CD4-positive, alpha-beta memory T cell (primary cell): Measurements from ENCODE around the gene SELENOV. TPM values are rescaled to one million over a fixed set of nuclear protein-coding genes. Genes with fewer than 3 reads are reported as not detected.

Experiments used
- CTCF ChIA-PET: fragments of 350-600 bp; sonication (Branson Sonifier 250); formaldehyde crosslinking; loops from one replicate; lab custom pipeline; 2021; ENCODE audit warnings: inconsistent platforms; ENCODE audit not compliant: partially characterized antibody; lab: Charles Lee
- POLR2A ChIA-PET: fragments of 350-600 bp; sonication (Branson Sonifier 250); formaldehyde crosslinking; loops from one replicate; lab custom pipeline; 2021; ENCODE audit not compliant: partially characterized antibody; lab: Charles Lee
- DNase-seq, 5 donors: peaks; one replicate each; pipeline versions ENCODE4 v3.0.0 to v3.0.0-alpha.2; 2020 to 2022; ENCODE audit warnings: mixed read lengths in 1 of 5
- H3K27ac ChIP-seq: one replicate; pipeline ENCODE4 v1.7.0; 2013; ENCODE audit warnings: low read depth, low read length
- H3K27me3 ChIP-seq: 2 replicates; pipeline ENCODE4 v1.7.0; 2013; ENCODE audit warnings: mild to moderate bottlenecking, low read length, moderate library complexity; ENCODE audit not compliant: insufficient read depth
- H3K36me3 ChIP-seq: 2 replicates; pipeline ENCODE4 v1.7.0; 2013; ENCODE audit warnings: mild to moderate bottlenecking, low read length, moderate library complexity; ENCODE audit not compliant: insufficient read depth
- H3K4me1 ChIP-seq: 2 replicates; pipeline ENCODE4 v1.7.0; 2013; ENCODE audit warnings: mild to moderate bottlenecking, low read length, moderate library complexity; ENCODE audit not compliant: insufficient read depth
- H3K4me3 ChIP-seq, 2 donors: one replicate each; pipeline ENCODE4 v1.7.0; 2013; ENCODE audit warnings: low read length in 2 of 2, mild to moderate bottlenecking in 1 of 2
- H3K9me3 ChIP-seq, 2 donors: one replicate each; pipeline ENCODE4 v1.7.0; 2013; ENCODE audit warnings: low read length in 2 of 2, control low read depth in 1 of 2; ENCODE audit not compliant: control insufficient read depth in 1 of 2
- H3K27ac Mint-ChIP-seq, 7 donors: one replicate each; pipeline ENCODE4 v1.8.0; 2020 to 2021; ENCODE audit warnings: mixed read lengths in 7 of 7, mild to moderate bottlenecking in 6 of 7, inconsistent platforms in 3 of 7, moderate library complexity in 3 of 7
- H3K27me3 Mint-ChIP-seq, 2 donors: one replicate each; pipeline ENCODE4 v1.8.0; 2020 to 2021; ENCODE audit warnings: mixed read lengths in 2 of 2
- H3K36me3 Mint-ChIP-seq, 2 donors: one replicate each; pipeline ENCODE4 v1.8.0; 2020 to 2021; ENCODE audit warnings: mixed read lengths in 2 of 2, inconsistent platforms in 1 of 2, mild to moderate bottlenecking in 1 of 2
- H3K4me1 Mint-ChIP-seq, 4 donors: one replicate each; pipeline ENCODE4 v1.8.0; 2020 to 2021; ENCODE audit warnings: mixed read lengths in 4 of 4, mild to moderate bottlenecking in 1 of 4
- H3K4me3 Mint-ChIP-seq, 8 donors: one replicate each; pipeline ENCODE4 v1.8.0; 2020 to 2021; ENCODE audit warnings: mixed read lengths in 8 of 8, mild to moderate bottlenecking in 7 of 8, moderate library complexity in 6 of 8, inconsistent platforms in 3 of 8
- H3K9me3 Mint-ChIP-seq, 8 donors: one replicate each; pipeline ENCODE4 v1.8.0; 2020 to 2021; ENCODE audit warnings: mixed read lengths in 8 of 8, mild to moderate bottlenecking in 5 of 8, inconsistent platforms in 3 of 8, moderate library complexity in 1 of 8
- intact Hi-C: fragments of 100-400 bp; cut with micrococcal nuclease; formaldehyde crosslinking; loops from one replicate; pipeline ENCODE4 v1.15.1; 2023
- polyA plus RNA-seq, 2 donors: library from polyadenylated mRNA; unstranded; fragments of 300-500 nt; fragmentation: Illumina TruSeq; gene quantifications; one replicate each; pipeline ENCODE4 v1.2.3, GENCODE V29; 2021
- total RNA-seq, 2 experiments: library from RNA; stranded (reverse); gene quantifications; one replicate each; pipeline ENCODE4 v1.2.3, GENCODE V29; 2021

SELENOV gene
- total and polyA plus RNA-seq, 4 experiments from 2014 or later, result not detected

- Histone ChIP-seq H3K4me3 (no peak overlapping the region), H3K27me3 (peaks cover 19% of the 10 kb centered on the region), H3K27ac (no peak overlapping the region), H3K36me3 (no peaks in the 10 kb centered on the region), H3K9me3 (no peaks in the 10 kb centered on the region), H3K4me1 (peaks cover 18% of the 10 kb centered on the region)
- Mint-ChIP-seq H3K4me1 (peaks cover 7 to 19% (median 13%) of the 10 kb centered on the region in 4 donors), H3K9me3 (peaks cover 0 to 2% (median 0%) of the 10 kb centered on the region in 8 donors), H3K27me3 (peaks cover 34 to 38% of the 10 kb centered on the region in 2 donors), H3K27ac (no peak overlapping the region), H3K36me3 (no peaks in the 10 kb centered on the region), H3K4me3 (peak overlapping the region; percentile 13 to 75 (median 52))
- ChIA-PET POLR2A (no interaction called here), CTCF (interaction anchor here (1.1 to 1.6 kb wide), 2 partner anchors 16 to 42 kb away, joined by 4 to 5 read pairs; partner anchors contain the start of gene EID2B)
- DNase-seq, result no peak
- intact Hi-C loops, result no loop called here
Observed at GRCh38 chr19:39516270-39516669, 1.3 kb downstream of the SELENOV start.

GRCh38 chr19:39517432-39517831 lies 2.5 kb downstream of the SELENOV start:
- no peaks in the 10 kb centered on the region for H3K36me3 ChIP-seq
- POLR2A ChIA-PET, result no interaction called here
- H3K4me3 ChIP-seq, result no peak overlapping the region
- Mint-ChIP-seq H3K4me3 (no peak overlapping the region), H3K27me3 (peaks cover 32% of the 10 kb centered on the region in 2 donors), H3K4me1 (peaks cover 7 to 19% (median 13%) of the 10 kb centered on the region in 4 donors), H3K9me3 (peaks cover 0 to 2% (median 0%) of the 10 kb centered on the region in 8 donors), H3K36me3 (no peaks in the 10 kb centered on the region), H3K27ac (no peak overlapping the region)
- DNase-seq, result no peak
- intact Hi-C loops, result no loop called here
- no peaks in the 10 kb centered on the region for H3K9me3 ChIP-seq
- CTCF ChIA-PET, result interaction anchor here (1.1 to 1.7 kb wide), 2 partner anchors 15 to 43 kb away, joined by 3 to 6 read pairs; partner anchors contain the start of gene EID2B
- peaks cover 19% of the 10 kb centered on the region for H3K27me3 ChIP-seq
- no peak overlapping the region for H3K27ac ChIP-seq
- H3K4me1 ChIP-seq, result peaks cover 18% of the 10 kb centered on the region

GRCh38 chr19:39518458-39518857 lies 3.5 kb downstream of the SELENOV start:
- Histone ChIP-seq H3K27ac (no peak overlapping the region), H3K4me3 (no peak overlapping the region), H3K36me3 (no peaks in the 10 kb centered on the region), H3K4me1 (peaks cover 18% of the 10 kb centered on the region), H3K27me3 (peaks cover 19% of the 10 kb centered on the region), H3K9me3 (no peaks in the 10 kb centered on the region)
- Mint-ChIP-seq H3K27me3 (peaks cover 26 to 28% of the 10 kb centered on the region in 2 donors), H3K4me1 (peaks cover 7 to 19% (median 13%) of the 10 kb centered on the region in 4 donors), H3K27ac (no peak overlapping the region), H3K36me3 (no peaks in the 10 kb centered on the region), H3K9me3 (peaks cover 0 to 2% (median 0%) of the 10 kb centered on the region in 8 donors), H3K4me3 (no peak overlapping the region)
- CTCF ChIA-PET, result interaction anchor here (0.7 to 1.7 kb wide), 3 partner anchors 14 to 44 kb away, joined by 3 to 6 read pairs (median 4); partner anchors contain the start of genes DLL3 and EID2B
- intact Hi-C loops, result no loop called here
- POLR2A ChIA-PET, result no interaction called here
- no peak for DNase-seq

GRCh38 chr19:39518975-39519374 lies 4.0 kb downstream of the SELENOV start:
- intact Hi-C loops, result no loop called here
- Histone ChIP-seq H3K4me3 (no peak overlapping the region), H3K27ac (no peak overlapping the region), H3K27me3 (peaks cover 17% of the 10 kb centered on the region), H3K4me1 (peaks cover 18% of the 10 kb centered on the region), H3K9me3 (no peaks in the 10 kb centered on the region), H3K36me3 (no peaks in the 10 kb centered on the region)
- H3K36me3 Mint-ChIP-seq, result no peaks in the 10 kb centered on the region
- no peak for DNase-seq
- peaks cover 24 to 25% of the 10 kb centered on the region in 2 donors for H3K27me3 Mint-ChIP-seq
- no peak overlapping the region for H3K4me3 Mint-ChIP-seq
- ChIA-PET POLR2A (no interaction called here), CTCF (interaction anchor here (1.5 to 1.7 kb wide), 2 partner anchors 14 to 15 kb away, joined by 3 to 6 read pairs; partner anchors contain the start of gene EID2B)
- peaks cover 7 to 19% (median 13%) of the 10 kb centered on the region in 4 donors for H3K4me1 Mint-ChIP-seq
- no peak overlapping the region for H3K27ac Mint-ChIP-seq
- peaks cover 0 to 2% (median 0%) of the 10 kb centered on the region in 8 donors for H3K9me3 Mint-ChIP-seq

GRCh38 chr19:39520541-39521484 lies 5.9 kb downstream of the SELENOV start:
- H3K27ac Mint-ChIP-seq, result peak overlapping the region in 1 of 7 donors; percentile 18
- H3K9me3 Mint-ChIP-seq, result peaks cover 0 to 2% (median 0%) of the 10 kb centered on the region in 8 donors
- Histone ChIP-seq H3K9me3 (no peaks in the 10 kb centered on the region), H3K4me3 (no peak overlapping the region), H3K27ac (no peak overlapping the region), H3K36me3 (no peaks in the 10 kb centered on the region), H3K27me3 (peaks cover 4% of the 10 kb centered on the region), H3K4me1 (peaks cover 5% of the 10 kb centered on the region)
- H3K36me3 Mint-ChIP-seq, result no peaks in the 10 kb centered on the region
- ChIA-PET CTCF (interaction anchor here (0.7 to 1.5 kb wide), 2 partner anchors 12 to 13 kb away, joined by 3 read pairs; partner anchors contain the start of gene EID2B), POLR2A (no interaction called here)
- H3K4me1 Mint-ChIP-seq, result peaks cover 3 to 10% (median 6%) of the 10 kb centered on the region in 4 donors
- peaks cover 12 to 15% of the 10 kb centered on the region in 2 donors for H3K27me3 Mint-ChIP-seq
- no peak overlapping the region for H3K4me3 Mint-ChIP-seq
- intact Hi-C loops, result no loop called here
- no peak for DNase-seq

GRCh38 chr19:39524495-39524894 lies 9.6 kb downstream of the SELENOV start:
- H3K27me3 Mint-ChIP-seq, result no peaks in the 10 kb centered on the region
- intact Hi-C loops, result no loop called here
- H3K9me3 Mint-ChIP-seq, result no peaks in the 10 kb centered on the region
- peak overlapping the region in 1 of 7 donors; percentile 36 for H3K27ac Mint-ChIP-seq
- H3K27ac ChIP-seq, result no peak overlapping the region
- CTCF ChIA-PET, result interaction anchor here (0.8 to 2.0 kb wide), 4 partner anchors 9 to 89 kb away, joined by 3 to 9 read pairs (median 4); partner anchors contain the start of genes EID2B and RPS16
- peaks cover 0 to 5% (median 2%) of the 10 kb centered on the region in 4 donors for H3K4me1 Mint-ChIP-seq
- no peaks in the 10 kb centered on the region for H3K27me3 ChIP-seq
- H3K36me3 ChIP-seq, result no peaks in the 10 kb centered on the region
- DNase-seq, result no peak
- POLR2A ChIA-PET, result no interaction called here
- no peaks in the 10 kb centered on the region for H3K4me1 ChIP-seq
- H3K4me3 ChIP-seq, result no peak overlapping the region
- H3K36me3 Mint-ChIP-seq, result peaks cover 3 to 6% of the 10 kb centered on the region in 2 donors
- H3K9me3 ChIP-seq, result no peaks in the 10 kb centered on the region
- H3K4me3 Mint-ChIP-seq, result no peak overlapping the region

GRCh38 chr19:39525205-39525604 lies 10.3 kb downstream of the SELENOV start:
- no peak for DNase-seq
- Histone ChIP-seq H3K9me3 (no peaks in the 10 kb centered on the region), H3K4me3 (no peak overlapping the region), H3K27ac (no peak overlapping the region), H3K27me3 (no peaks in the 10 kb centered on the region), H3K4me1 (no peaks in the 10 kb centered on the region), H3K36me3 (no peaks in the 10 kb centered on the region)
- Mint-ChIP-seq H3K4me3 (no peak overlapping the region), H3K27me3 (no peaks in the 10 kb centered on the region), H3K4me1 (peaks cover 0 to 5% (median 3%) of the 10 kb centered on the region in 4 donors), H3K9me3 (no peaks in the 10 kb centered on the region), H3K27ac (no peak overlapping the region), H3K36me3 (peaks cover 3 to 6% of the 10 kb centered on the region in 2 donors)
- intact Hi-C loops, result no loop called here
- ChIA-PET POLR2A (interaction anchor here (0.6 kb wide), 1 partner anchor 448 kb away, joined by 5 read pairs; no protein-coding TSS in a partner anchor), CTCF (interaction anchor here (0.8 to 2.0 kb wide), 4 partner anchors 8 to 89 kb away, joined by 3 to 9 read pairs (median 4); partner anchors contain the start of genes EID2B and RPS16)
